Measurements from ENCODE around the gene ABCD3. TPM values are rescaled to one million over a fixed set of nuclear protein-coding genes. Genes with fewer than 3 reads are reported as not detected.

The ABCD3 gene
- total RNA-seq, 3 donors from 2014 or later = 22.2 to 60.3 (median 36.1) TPM

DNA sequence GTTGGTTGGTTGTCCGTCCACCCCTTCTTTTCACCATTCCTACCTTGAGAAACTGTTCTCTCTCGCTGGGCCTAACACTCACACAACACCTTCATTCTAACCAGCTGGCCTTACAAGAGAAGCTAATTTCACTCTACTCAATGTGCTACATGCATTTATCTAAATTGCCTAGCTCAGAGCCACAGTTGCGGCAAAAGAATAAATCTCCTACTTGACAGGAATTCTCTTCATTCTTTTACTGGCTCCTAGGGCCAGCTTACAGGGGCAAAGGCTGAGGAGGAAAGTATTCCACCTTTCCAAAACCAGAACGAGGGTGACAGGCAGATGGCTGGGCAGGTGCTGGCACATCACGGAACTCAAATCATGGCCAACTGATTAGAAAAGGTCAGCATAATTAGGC lies 116.9 kb downstream of the ABCD3 start:
- TF ChIP-seq POLR2AphosphoS5 (IDR thresholded peaks at IDR 0.05) = no peak
- TF ChIP-seq, protein P1, sequence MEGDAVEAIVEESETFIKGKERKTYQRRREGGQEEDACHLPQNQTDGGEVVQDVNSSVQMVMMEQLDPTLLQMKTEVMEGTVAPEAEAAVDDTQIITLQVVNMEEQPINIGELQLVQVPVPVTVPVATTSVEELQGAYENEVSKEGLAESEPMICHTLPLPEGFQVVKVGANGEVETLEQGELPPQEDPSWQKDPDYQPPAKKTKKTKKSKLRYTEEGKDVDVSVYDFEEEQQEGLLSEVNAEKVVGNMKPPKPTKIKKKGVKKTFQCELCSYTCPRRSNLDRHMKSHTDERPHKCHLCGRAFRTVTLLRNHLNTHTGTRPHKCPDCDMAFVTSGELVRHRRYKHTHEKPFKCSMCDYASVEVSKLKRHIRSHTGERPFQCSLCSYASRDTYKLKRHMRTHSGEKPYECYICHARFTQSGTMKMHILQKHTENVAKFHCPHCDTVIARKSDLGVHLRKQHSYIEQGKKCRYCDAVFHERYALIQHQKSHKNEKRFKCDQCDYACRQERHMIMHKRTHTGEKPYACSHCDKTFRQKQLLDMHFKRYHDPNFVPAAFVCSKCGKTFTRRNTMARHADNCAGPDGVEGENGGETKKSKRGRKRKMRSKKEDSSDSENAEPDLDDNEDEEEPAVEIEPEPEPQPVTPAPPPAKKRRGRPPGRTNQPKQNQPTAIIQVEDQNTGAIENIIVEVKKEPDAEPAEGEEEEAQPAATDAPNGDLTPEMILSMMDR (IDR thresholded peaks at IDR 0.05) = no peak
- TF ChIP-seq POLR2A (IDR thresholded peaks at IDR 0.05) = no peak
- intact Hi-C loops (cut with DNase I; ENCODE audit: low total_unique reads) = no loop called here
- H3K27me3 ChIP-seq = no peaks in the 10 kb centered on the region
- no peaks in the 10 kb centered on the region for H3K36me3 ChIP-seq
- no peak for DNase-seq (ENCODE audit: low spot score in 2 of 2)
- H3K9me3 ChIP-seq = no peaks in the 10 kb centered on the region
- no peak overlapping the region for H3K4me3 ChIP-seq
- H3K27ac ChIP-seq = no peak overlapping the region
- H3K4me1 ChIP-seq = no peaks in the 10 kb centered on the region

DNA sequence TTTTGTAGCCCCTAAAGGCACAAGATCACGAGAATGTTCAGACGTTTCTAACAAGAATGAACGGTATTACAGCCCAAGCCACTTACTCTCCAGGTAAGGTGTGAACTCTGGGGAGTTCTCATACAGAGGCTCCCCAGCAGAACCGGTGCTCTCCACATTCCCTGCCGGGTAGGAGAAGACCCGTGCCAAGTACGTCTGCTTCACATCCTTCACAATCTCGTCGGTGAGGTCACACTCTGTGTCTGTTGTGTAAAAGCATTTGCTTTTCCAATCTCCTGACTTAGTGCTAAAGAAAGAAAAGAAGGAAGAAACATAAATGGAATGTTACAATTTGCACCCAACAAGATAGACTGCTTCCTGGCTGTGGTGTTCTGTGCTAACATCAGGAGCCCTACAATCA lies 117.7 kb downstream of the ABCD3 start:
- intact Hi-C loops (cut with DNase I; ENCODE audit: low total_unique reads) = no loop called here
- Histone ChIP-seq H3K4me1 (no peaks in the 10 kb centered on the region), H3K27ac (no peak overlapping the region), H3K9me3 (no peaks in the 10 kb centered on the region), H3K36me3 (no peaks in the 10 kb centered on the region), H3K4me3 (no peak overlapping the region), H3K27me3 (no peaks in the 10 kb centered on the region)
- DNase-seq (ENCODE audit: low spot score in 2 of 2) = no peak
- no peak for TF ChIP-seq POLR2A (IDR thresholded peaks at IDR 0.05)
- no peak for TF ChIP-seq POLR2AphosphoS5 (IDR thresholded peaks at IDR 0.05)
- TF ChIP-seq, protein P1 (IDR thresholded peaks at IDR 0.05) = no peak

DNA sequence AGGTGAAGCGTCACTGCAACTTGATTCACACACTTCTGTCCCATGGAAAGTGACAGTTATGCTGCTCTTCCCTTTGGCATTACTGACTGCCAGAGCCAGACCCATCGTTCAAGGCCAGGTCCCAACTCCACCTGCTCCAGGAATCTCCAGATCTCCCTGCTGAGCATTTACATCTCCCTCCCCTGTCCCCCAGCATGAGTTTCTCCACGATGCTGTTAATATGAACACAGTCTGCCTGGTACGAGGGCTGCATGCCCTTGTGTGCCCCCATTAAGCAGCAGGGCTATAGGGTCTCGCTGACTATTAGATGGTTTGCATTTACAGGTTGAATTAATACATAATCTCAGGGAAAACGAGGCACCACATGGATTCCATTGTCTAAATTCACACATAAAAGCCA lies 119.1 kb downstream of the ABCD3 start:
- intact Hi-C loops (cut with DNase I; ENCODE audit: low total_unique reads) = no loop called here
- Histone ChIP-seq H3K4me1 (no peaks in the 10 kb centered on the region), H3K27ac (peak overlapping the region in 1 of 2 donors; percentile 46), H3K9me3 (no peaks in the 10 kb centered on the region), H3K36me3 (no peaks in the 10 kb centered on the region), H3K27me3 (no peaks in the 10 kb centered on the region), H3K4me3 (peak overlapping the region; percentile 36 to 92 (median 81))
- no peak for DNase-seq (ENCODE audit: low spot score in 2 of 2)
- TF ChIP-seq, protein P1 (IDR thresholded peaks at IDR 0.05) = no peak
- no peak for TF ChIP-seq POLR2A (IDR thresholded peaks at IDR 0.05)
- no peak for TF ChIP-seq POLR2AphosphoS5 (IDR thresholded peaks at IDR 0.05)

DNA sequence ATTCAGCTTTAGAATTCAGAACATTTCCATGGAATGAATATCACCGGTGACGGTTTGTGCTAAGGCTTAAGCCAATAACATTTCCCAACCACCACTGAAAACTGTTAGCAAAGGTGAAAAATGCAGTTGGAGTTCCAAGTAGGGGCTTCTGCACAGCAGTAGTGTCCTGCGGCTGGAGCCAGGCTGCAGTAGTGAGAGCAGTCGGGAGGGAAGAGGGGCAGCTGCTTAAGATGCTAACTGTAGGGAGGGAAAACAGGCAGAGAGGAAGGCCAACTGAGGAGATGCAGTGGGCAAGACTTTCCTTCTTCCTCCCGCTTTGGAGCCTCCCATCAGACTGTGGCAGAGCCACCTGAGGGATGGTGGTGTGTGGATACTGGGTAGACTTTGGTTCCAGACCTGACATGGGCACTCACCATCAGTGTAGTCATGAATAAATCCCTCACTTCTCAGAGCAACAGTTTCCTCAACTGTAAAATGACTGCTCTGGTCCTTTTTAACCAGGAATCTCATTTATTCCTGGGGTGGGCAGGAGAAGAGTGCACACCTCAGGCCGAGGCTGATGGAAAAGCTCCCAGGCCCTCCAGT lies 120.1 kb downstream of the ABCD3 start:
- H3K4me1 ChIP-seq = no peaks in the 10 kb centered on the region
- TF ChIP-seq, protein P1 (IDR thresholded peaks at IDR 0.05) = no peak
- TF ChIP-seq POLR2AphosphoS5 (IDR thresholded peaks at IDR 0.05) (no peak), POLR2A (IDR thresholded peaks at IDR 0.05) (no peak)
- peak overlapping the region in 1 of 2 donors; percentile 45 for H3K27ac ChIP-seq
- DNase-seq (ENCODE audit: low spot score in 2 of 2) = no peak
- H3K9me3 ChIP-seq = no peaks in the 10 kb centered on the region
- H3K4me3 ChIP-seq = peak overlapping the region; percentile 81 to 92 (median 91)
- H3K36me3 ChIP-seq = no peaks in the 10 kb centered on the region
- H3K27me3 ChIP-seq = no peaks in the 10 kb centered on the region
- intact Hi-C loops (cut with DNase I; ENCODE audit: low total_unique reads) = no loop called here

DNA sequence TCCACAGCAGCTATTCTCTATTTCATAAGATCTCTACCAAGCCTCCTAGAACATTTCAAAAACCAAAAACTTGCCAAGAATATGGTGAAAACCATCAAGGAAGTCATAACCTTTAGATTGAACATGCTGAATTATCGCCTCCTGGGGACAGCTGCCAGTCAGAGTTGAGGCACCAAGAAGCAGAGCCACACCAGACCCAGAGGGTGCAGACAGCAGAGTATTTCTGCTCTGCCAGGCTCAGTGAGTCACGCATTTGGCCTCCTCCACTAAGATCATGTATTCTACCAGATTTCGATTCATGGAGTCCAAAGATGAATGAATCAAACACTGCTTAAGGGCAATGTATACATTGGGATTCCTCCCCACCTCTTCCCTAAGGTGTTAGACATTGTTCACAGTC lies 121.3 kb downstream of the ABCD3 start:
- H3K27ac ChIP-seq = peak overlapping the region; percentile 1 to 44
- no peaks in the 10 kb centered on the region for H3K36me3 ChIP-seq
- no peaks in the 10 kb centered on the region for H3K9me3 ChIP-seq
- H3K4me1 ChIP-seq = peaks cover 0 to 4% of the 10 kb centered on the region in 2 donors
- DNase-seq (ENCODE audit: low spot score in 2 of 2) = no peak
- intact Hi-C loops (cut with DNase I; ENCODE audit: low total_unique reads) = no loop called here
- no peaks in the 10 kb centered on the region for H3K27me3 ChIP-seq
- peak overlapping the region; percentile 81 to 92 (median 91) for H3K4me3 ChIP-seq
- TF ChIP-seq POLR2A (IDR thresholded peaks at IDR 0.05) (no peak), POLR2AphosphoS5 (IDR thresholded peaks at IDR 0.05) (no peak)
- TF ChIP-seq, protein P1 (IDR thresholded peaks at IDR 0.05) = no peak

All from breast epithelium (tissue), 4 donors.